A673 (cell line): Measurements from ENCODE around the gene MAP3K21. TPM values are rescaled to one million over a fixed set of nuclear protein-coding genes. Genes with fewer than 3 reads are reported as not detected.

Experiments used
- BruUV-seq: library from RNA; stranded (reverse); fragments of 400-500 nt; replicated peaks from 2 replicates; lab custom pipeline; 2021; lab: Mats Ljungman, UMichigan
- CTCF ChIA-PET: fragments of 300-600 bp; sonication (Branson Sonifier 250); formaldehyde crosslinking; loops from one replicate; lab custom pipeline; 2022; ENCODE audit warnings: antibody characterized with exemption; lab: Charles Lee
- POLR2A ChIA-PET: fragments of 300-600 bp; sonication (Branson Sonifier 250); formaldehyde crosslinking; loops from one replicate; lab custom pipeline; 2022; ENCODE audit warnings: antibody characterized with exemption; ENCODE audit not compliant: low non-redundant PET; lab: Charles Lee
- DNase-seq: peaks from one replicate; pipeline ENCODE4 v3.0.0-alpha.2; 2015; ENCODE audit warnings: low spot score
- H3K27ac ChIP-seq: fragments of 200-600 bp; sonication (generic); 2 replicates; pipeline ENCODE4 v1.5.1; 2016; ENCODE audit warnings: mixed run types, low read depth, mild to moderate bottlenecking, mixed read lengths, antibody characterized with exemption, low read length; ENCODE audit not compliant: poor library complexity, severe bottlenecking
- H3K27me3 ChIP-seq: fragments of 200-600 bp; sonication (generic); replicated peaks from 2 replicates; pipeline ENCODE4 v1.6.1; 2017; ENCODE audit warnings: mixed run types, low read depth, mild to moderate bottlenecking, mixed read lengths, antibody characterized with exemption, low read length; ENCODE audit not compliant: insufficient read depth, poor library complexity
- H3K36me3 ChIP-seq: fragments of 200-600 bp; sonication (generic); 2 replicates; pipeline ENCODE4 v1.6.1; 2016; ENCODE audit warnings: mixed run types, mild to moderate bottlenecking, mixed read lengths, antibody characterized with exemption, low read length; ENCODE audit not compliant: insufficient read depth, poor library complexity, severe bottlenecking
- H3K4me1 ChIP-seq: fragments of 200-600 bp; sonication (generic); 2 replicates; pipeline ENCODE4 v1.6.1; 2017; ENCODE audit warnings: mixed run types, mild to moderate bottlenecking, mixed read lengths, antibody characterized with exemption, low read length; ENCODE audit not compliant: insufficient read depth, poor library complexity, severe bottlenecking
- H3K4me3 ChIP-seq: fragments of 200-600 bp; sonication (generic); 2 replicates; pipeline ENCODE4 v1.5.1; 2016; ENCODE audit warnings: low read depth, mixed run types, mild to moderate bottlenecking, mixed read lengths, low read length; ENCODE audit not compliant: poor library complexity, severe bottlenecking
- H3K9me3 ChIP-seq: fragments of 200-600 bp; sonication (generic); 2 replicates; pipeline ENCODE4 v1.6.1; 2016; ENCODE audit warnings: mixed run types, low read depth, mild to moderate bottlenecking, mixed read lengths, antibody characterized with exemption, low read length; ENCODE audit not compliant: poor library complexity, severe bottlenecking
- EZH2 ChIP-seq: fragments of 200-600 bp; sonication (generic); IDR thresholded peaks from 2 replicates; pipeline ENCODE4 v1.6.1; 2017; ENCODE audit warnings: borderline replicate concordance, low read depth, mild to moderate bottlenecking, mixed read lengths, antibody characterized with exemption, low read length; ENCODE audit not compliant: poor library complexity, severe bottlenecking
- intact Hi-C: fragments of 100-400 bp; cut with micrococcal nuclease; formaldehyde crosslinking; loops from one replicate; pipeline ENCODE4 v1.10.0; 2022; ENCODE audit not compliant: unreplicated experiment
- total RNA-seq: library from RNA; stranded (reverse); gene quantifications from 2 replicates; pipeline ENCODE4 v1.2.3, GENCODE V29; 2021
- TF ChIP-seq, protein P1 (sequence below): fragments of 300-800, 200-600 bp; sonication (generic); conservative IDR thresholded peaks from 2 replicates; pipeline ENCODE4 v1.5.1; 2017; ENCODE audit warnings: low read depth, mild to moderate bottlenecking, antibody characterized with exemption, low read length, moderate library complexity, mixed read lengths

Gene MAP3K21
- total RNA-seq, 1 experiment from 2014 or later: 0.88 TPM

DNA sequence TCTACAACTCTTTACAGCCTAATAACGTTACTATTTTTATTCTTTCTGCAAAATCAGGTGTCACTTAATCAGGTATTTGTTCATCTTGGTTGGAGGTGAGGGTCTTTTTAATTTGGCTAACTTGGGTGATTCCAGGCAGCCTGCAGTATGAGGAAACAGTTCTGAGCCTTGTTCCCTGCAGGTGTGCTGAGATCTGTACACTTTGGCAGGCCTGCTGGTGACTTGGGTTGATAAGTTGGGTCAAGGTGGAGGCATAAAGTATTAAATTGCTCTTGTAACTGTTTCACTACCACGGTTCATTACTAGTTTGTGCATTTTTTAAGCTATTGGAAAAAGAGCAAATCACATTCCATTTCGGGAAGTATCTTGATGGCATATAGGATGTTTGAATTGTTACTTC is 10.0 kb downstream of the MAP3K21 start:
- Histone ChIP-seq H3K27ac (no peak overlapping the region), H3K4me1 (no peaks in the 10 kb centered on the region), H3K36me3 (no peaks in the 10 kb centered on the region), H3K27me3 (peaks cover 17% of the 10 kb centered on the region), H3K9me3 (no peaks in the 10 kb centered on the region), H3K4me3 (no peak overlapping the region)
- no peak for DNase-seq
- no peak for TF ChIP-seq EZH2
- TF ChIP-seq, protein P1, sequence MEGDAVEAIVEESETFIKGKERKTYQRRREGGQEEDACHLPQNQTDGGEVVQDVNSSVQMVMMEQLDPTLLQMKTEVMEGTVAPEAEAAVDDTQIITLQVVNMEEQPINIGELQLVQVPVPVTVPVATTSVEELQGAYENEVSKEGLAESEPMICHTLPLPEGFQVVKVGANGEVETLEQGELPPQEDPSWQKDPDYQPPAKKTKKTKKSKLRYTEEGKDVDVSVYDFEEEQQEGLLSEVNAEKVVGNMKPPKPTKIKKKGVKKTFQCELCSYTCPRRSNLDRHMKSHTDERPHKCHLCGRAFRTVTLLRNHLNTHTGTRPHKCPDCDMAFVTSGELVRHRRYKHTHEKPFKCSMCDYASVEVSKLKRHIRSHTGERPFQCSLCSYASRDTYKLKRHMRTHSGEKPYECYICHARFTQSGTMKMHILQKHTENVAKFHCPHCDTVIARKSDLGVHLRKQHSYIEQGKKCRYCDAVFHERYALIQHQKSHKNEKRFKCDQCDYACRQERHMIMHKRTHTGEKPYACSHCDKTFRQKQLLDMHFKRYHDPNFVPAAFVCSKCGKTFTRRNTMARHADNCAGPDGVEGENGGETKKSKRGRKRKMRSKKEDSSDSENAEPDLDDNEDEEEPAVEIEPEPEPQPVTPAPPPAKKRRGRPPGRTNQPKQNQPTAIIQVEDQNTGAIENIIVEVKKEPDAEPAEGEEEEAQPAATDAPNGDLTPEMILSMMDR: no peak
- BruUV-seq: no TSS peak
- ChIA-PET POLR2A (no interaction called here), CTCF (no interaction called here)
- intact Hi-C loops: no loop called here

GRCh38 chr1:233338102-233338501 is 10.6 kb downstream of the MAP3K21 start:
- CTCF ChIA-PET: no interaction called here
- BruUV-seq: no TSS peak

DNA sequence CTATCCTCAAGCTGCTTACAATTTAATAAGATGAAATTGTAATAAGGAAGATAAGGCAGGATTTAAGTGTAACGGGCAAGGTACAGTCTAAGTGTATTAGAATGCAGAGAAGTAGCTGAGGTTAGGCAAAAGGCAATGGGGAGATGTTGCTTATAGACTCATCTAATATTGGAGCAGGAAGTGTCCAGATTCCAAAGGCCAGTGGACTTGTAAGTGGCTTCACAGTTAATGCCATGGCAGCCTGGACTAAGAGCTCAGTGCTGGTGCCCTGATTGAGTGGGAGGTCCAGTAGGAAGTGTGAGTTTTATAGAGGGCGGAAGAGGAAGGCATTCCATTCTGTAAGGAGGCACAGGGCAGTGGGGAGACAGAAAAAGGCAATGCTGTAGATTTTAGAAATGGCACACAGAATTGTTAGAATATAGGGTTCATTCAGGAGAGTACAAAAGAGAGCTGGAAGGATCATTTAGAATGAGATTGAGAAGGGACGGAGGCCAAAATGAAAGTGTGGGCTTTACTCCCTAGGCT is 12.6 kb downstream of the MAP3K21 start:
- intact Hi-C loops: no loop called here
- TF ChIP-seq, protein P1: no peak
- TF ChIP-seq EZH2: no peak
- Histone ChIP-seq H3K36me3 (no peaks in the 10 kb centered on the region), H3K27ac (no peak overlapping the region), H3K9me3 (no peaks in the 10 kb centered on the region), H3K27me3 (peaks cover 22% of the 10 kb centered on the region), H3K4me1 (no peaks in the 10 kb centered on the region), H3K4me3 (no peak overlapping the region)
- POLR2A ChIA-PET: no interaction called here
- DNase-seq: no peak
- no TSS peak for BruUV-seq
- CTCF ChIA-PET: no interaction called here

More at GRCh38 chr1:233338102-233338501, 10.6 kb downstream of the MAP3K21 start:
- Histone ChIP-seq H3K27ac (no peak overlapping the region), H3K9me3 (no peaks in the 10 kb centered on the region), H3K4me3 (no peak overlapping the region), H3K36me3 (no peaks in the 10 kb centered on the region), H3K27me3 (peaks cover 22% of the 10 kb centered on the region), H3K4me1 (no peaks in the 10 kb centered on the region)
- POLR2A ChIA-PET: no interaction called here
- TF ChIP-seq, protein P1: no peak
- no peak for TF ChIP-seq EZH2
- no peak for DNase-seq
- intact Hi-C loops: no loop called here
